ENCODE data around the gene OR6S1. TPM values are rescaled to one million over a fixed set of nuclear protein-coding genes. Genes with fewer than 3 reads are reported as not detected.

Gene OR6S1
- polyA plus RNA-seq, 1 of the 3 experiments (the other 2 are of a cell fraction): not detected

GRCh38 chr14:20602583-20602982 lies 38.9 kb downstream of the OR6S1 start:
- Histone ChIP-seq H3K9me3 (no peaks in the 10 kb centered on the region), H4K20me1 (ENCODE audit: insufficient read depth) (no peaks in the 10 kb centered on the region), H3K4me1 (ENCODE audit: control insufficient read depth in 1 of 2, insufficient read depth in 2 of 2, low read depth in 1 of 2, low read length in 1 of 2) (peaks cover 0 to 4% of the 10 kb centered on the region in 2 experiments; a peak in 1 of 4 replicates), H3K36me3 (replicated peaks in 1 of 2; ENCODE audit: control insufficient read depth in 1 of 2, insufficient read depth in 2 of 2, low read length in 1 of 2) (no peaks in the 10 kb centered on the region), H3K79me2 (ENCODE audit: insufficient read depth) (no peaks in the 10 kb centered on the region), H3K9ac (no peak overlapping the region), H3K4me3 (ENCODE audit: low read depth in 2 of 2, low read length in 1 of 2) (no peak overlapping the region), H3K4me2 (no peak overlapping the region), H3F3A (replicated peaks; ENCODE audit: insufficient read depth) (no peaks in the 10 kb centered on the region), H3K9me2 (no peaks in the 10 kb centered on the region), H3K27ac (ENCODE audit: low read depth in 2 of 2, low read length in 1 of 2) (no peak overlapping the region), H3K27me3 (ENCODE audit: insufficient read depth) (peaks cover 28% of the 10 kb centered on the region), H2AFZ (ENCODE audit: low read depth) (no peak overlapping the region)
- ChIA-PET POLR2A (no interaction called here), CTCF (interaction anchor here (0.9 to 2.1 kb wide), 3 partner anchors 7 to 187 kb away, joined by 3 to 4 read pairs (median 3); no protein-coding TSS in a partner anchor)
- no peak for DNase-seq
- TF ChIP-seq CHD2 (IDR thresholded peaks at IDR 0.05; ENCODE audit: low read length, partially characterized antibody) (no peak), JUND (IDR thresholded peaks at IDR 0.05) (no peak), MAX (IDR thresholded peaks at IDR 0.05; ENCODE audit: low read depth) (no peak), SMC3 (IDR thresholded peaks at IDR 0.05; ENCODE audit: low read depth, low read length) (no peak), RXRA (IDR thresholded peaks at IDR 0.05; ENCODE audit: borderline replicate concordance, low read depth) (no peak), USF2 (IDR thresholded peaks at IDR 0.05; ENCODE audit: borderline replicate concordance, low read depth, low read length) (no peak), FOSL2 (IDR thresholded peaks at IDR 0.05; ENCODE audit: borderline replicate concordance, low read depth) (no peak)
- 55% methylated on average over 9 of the region's 9 CpGs for WGBS (ENCODE audit: low lambda C conversion rate)

- TF ChIP-seq CTCF (IDR thresholded peaks at IDR 0.05) (no peak), REST (IDR thresholded peaks at IDR 0.05; ENCODE audit: low read depth, low read length) (0 out of 2 replicates have a peak, but pooled peaks have one; percentile 54), USF1 (IDR thresholded peaks at IDR 0.05; ENCODE audit: borderline replicate concordance, low read depth) (no peak), RFX5 (IDR thresholded peaks at IDR 0.05; ENCODE audit: low read length) (no peak)
- H3K9ac ChIP-seq: no peak overlapping the region
- CTCF ChIA-PET: interaction anchor here (1.0 to 3.2 kb wide), 3 partner anchors 8 to 12 kb away, joined by 3 to 25 read pairs (median 4); no protein-coding TSS in a partner anchor
- no peak for DNase-seq
- H3K36me3 ChIP-seq (replicated peaks in 1 of 2; ENCODE audit: control insufficient read depth in 1 of 2, insufficient read depth in 2 of 2, low read length in 1 of 2): no peaks in the 10 kb centered on the region
- POLR2A ChIA-PET: no interaction called here
- H3K27me3 ChIP-seq (ENCODE audit: insufficient read depth): peaks cover 37% of the 10 kb centered on the region
- H3F3A ChIP-seq (replicated peaks; ENCODE audit: insufficient read depth): no peaks in the 10 kb centered on the region
- H3K79me2 ChIP-seq (ENCODE audit: insufficient read depth): no peaks in the 10 kb centered on the region
- 29% methylated on average over 10 of the region's 12 CpGs for WGBS (ENCODE audit: low lambda C conversion rate)
- H2AFZ ChIP-seq (ENCODE audit: low read depth): no peak overlapping the region
- 0 out of 2 replicates have a peak overlapping the region, but pooled peaks have one; percentile 33 for H3K4me2 ChIP-seq
- H3K4me3 ChIP-seq (ENCODE audit: low read depth in 2 of 2, low read length in 1 of 2): peak overlapping the region in 1 of 2 experiments; percentile 9; a peak in 1 of 4 replicates
- H3K9me2 ChIP-seq: no peaks in the 10 kb centered on the region
- no peaks in the 10 kb centered on the region for H3K9me3 ChIP-seq
- peaks cover 0 to 4% of the 10 kb centered on the region in 2 experiments; a peak in 1 of 4 replicates for H3K4me1 ChIP-seq (ENCODE audit: control insufficient read depth in 1 of 2, insufficient read depth in 2 of 2, low read depth in 1 of 2, low read length in 1 of 2)
- no peaks in the 10 kb centered on the region for H4K20me1 ChIP-seq (ENCODE audit: insufficient read depth)
- H3K27ac ChIP-seq (ENCODE audit: low read depth in 2 of 2, low read length in 1 of 2): no peak overlapping the region
These were observed 40.0 kb downstream of the OR6S1 start for GRCh38 chr14:20601522-20601921.
